Stimulated activated effector memory CD8-positive, alpha-beta T cell treated with anti-CD3 and anti-CD28 coated beads, Interleukin-12 subunit alpha, Interleukin-12 subunit beta, amount 100 ng/mL, for 72 hours (primary cell): ENCODE data around the gene KCNJ2.
A peak's percentile ranks its signal among the peaks of the same experiment; 100 is the strongest.

ENCODE experiments used
- ATAC-seq: fragments of 150-1000 bp; cut with Tn5 transposase; 2 replicates; pipeline ENCODE4 v1.10.0; 2021
- DNase-seq, 2 donors: peaks; one replicate each; pipeline ENCODE4 v3.0.0; 2021 to 2022; ENCODE audit warnings: low spot score in 2 of 2
- H3K27ac Mint-ChIP-seq: one replicate; pipeline ENCODE4 v1.8.0; 2022; ENCODE audit warnings: mild to moderate bottlenecking, mixed read lengths
- H3K36me3 Mint-ChIP-seq: one replicate; pipeline ENCODE4 v1.8.0; 2022; ENCODE audit warnings: mild to moderate bottlenecking, mixed read lengths
- H3K4me1 Mint-ChIP-seq: one replicate; pipeline ENCODE4 v1.8.0; 2022; ENCODE audit warnings: mixed read lengths
- H3K4me3 Mint-ChIP-seq: one replicate; pipeline ENCODE4 v1.8.0; 2022; ENCODE audit warnings: mild to moderate bottlenecking, mixed read lengths
- H3K9me3 Mint-ChIP-seq: one replicate; pipeline ENCODE4 v1.8.0; 2022; ENCODE audit warnings: mixed read lengths

The KCNJ2 gene

DNA sequence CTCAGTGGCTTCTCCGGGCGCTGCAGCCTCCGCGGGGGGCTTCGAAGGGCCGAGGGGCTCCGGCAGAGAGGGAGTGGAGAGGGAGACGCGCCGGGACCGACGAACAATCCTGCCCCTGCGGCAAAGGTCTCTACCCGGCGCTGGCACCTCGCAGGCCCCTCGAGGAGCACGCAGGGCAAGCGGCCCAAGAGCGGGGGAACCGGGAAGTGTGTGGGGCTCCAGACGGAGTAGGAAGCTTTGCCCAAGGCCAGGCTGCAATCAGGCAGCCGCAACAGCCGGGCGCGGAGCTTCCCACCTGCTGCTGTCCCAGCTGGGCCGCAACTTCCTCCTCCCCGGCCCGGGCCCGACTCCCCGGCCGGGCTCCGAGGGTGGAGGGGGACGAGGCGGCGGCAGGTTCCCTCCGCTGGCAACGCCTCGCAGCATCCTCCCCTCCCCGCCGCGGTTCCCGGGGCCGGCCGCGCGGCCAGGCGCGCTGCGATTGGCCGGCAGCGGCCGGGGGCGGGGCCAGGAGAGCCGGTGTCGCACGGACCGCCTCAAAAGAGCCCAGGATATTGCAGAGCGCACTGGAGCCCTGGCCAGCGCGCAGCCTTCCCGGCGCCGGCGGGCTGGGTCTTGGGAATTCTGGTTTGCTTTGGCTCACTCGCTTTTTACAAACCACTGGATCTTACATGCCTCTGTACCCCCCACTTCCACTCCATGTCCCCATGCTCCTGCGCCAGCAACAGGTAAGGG, at the start of gene KCNJ2:
Gene KCNJ2, plus strand, starts transcription at position 556 of the 732 bp plus-strand sequence. CDS start 5,508 bp downstream, outside the sequence.
- peaks cover 15% of the 10 kb centered on the region for H3K4me1 Mint-ChIP-seq
- ATAC-seq: peak; percentile 90
- H3K36me3 Mint-ChIP-seq: no peaks in the 10 kb centered on the region
- no peaks in the 10 kb centered on the region for H3K9me3 Mint-ChIP-seq
- peak; percentile 12 to 53 for DNase-seq
- H3K27ac Mint-ChIP-seq: no peak within 1 kb of the TSS
- H3K4me3 Mint-ChIP-seq: peak within 1 kb of the TSS; percentile 61

- H3K36me3 Mint-ChIP-seq: no peaks in the 10 kb centered on the region
- no peaks in the 10 kb centered on the region for H3K4me1 Mint-ChIP-seq
- ATAC-seq: no peak
- H3K4me3 Mint-ChIP-seq: no peak overlapping the region
- peaks cover 5% of the 10 kb centered on the region for H3K9me3 Mint-ChIP-seq
- no peak for DNase-seq
- H3K27ac Mint-ChIP-seq: no peak overlapping the region
Measured at GRCh38 chr17:70119545-70119944, 49.8 kb upstream of the KCNJ2 start.

- Mint-ChIP-seq H3K36me3 (no peaks in the 10 kb centered on the region), H3K9me3 (peaks cover 5% of the 10 kb centered on the region), H3K27ac (no peak overlapping the region), H3K4me3 (no peak overlapping the region), H3K4me1 (no peaks in the 10 kb centered on the region)
- ATAC-seq (no peak), DNase-seq (no peak)
Measured at GRCh38 chr17:70119983-70120382, 49.3 kb upstream of the KCNJ2 start.

DNA sequence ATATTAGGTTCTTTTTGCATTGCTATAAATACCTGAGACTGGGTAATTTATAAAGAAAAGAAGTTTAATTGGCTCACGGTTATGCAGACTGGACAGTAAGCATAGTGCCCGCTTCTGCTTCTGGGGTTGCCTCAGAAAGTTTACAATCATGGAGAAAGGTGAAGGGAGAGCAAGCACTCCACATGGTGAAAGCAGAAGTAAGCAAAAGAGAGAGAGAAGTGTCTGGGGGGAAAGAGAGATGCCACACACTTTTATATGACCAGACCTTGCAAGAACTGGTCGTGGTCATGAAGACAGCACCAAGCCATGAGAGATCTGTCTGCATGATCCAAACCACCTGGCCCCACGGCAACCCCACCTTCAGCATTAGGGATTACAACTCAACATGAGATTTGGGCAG, 48.9 kb upstream of the KCNJ2 start:
- Mint-ChIP-seq H3K4me1 (no peaks in the 10 kb centered on the region), H3K9me3 (peaks cover 5% of the 10 kb centered on the region), H3K4me3 (no peak overlapping the region), H3K27ac (no peak overlapping the region), H3K36me3 (no peaks in the 10 kb centered on the region)
- DNase-seq (no peak), ATAC-seq (no peak)

DNA sequence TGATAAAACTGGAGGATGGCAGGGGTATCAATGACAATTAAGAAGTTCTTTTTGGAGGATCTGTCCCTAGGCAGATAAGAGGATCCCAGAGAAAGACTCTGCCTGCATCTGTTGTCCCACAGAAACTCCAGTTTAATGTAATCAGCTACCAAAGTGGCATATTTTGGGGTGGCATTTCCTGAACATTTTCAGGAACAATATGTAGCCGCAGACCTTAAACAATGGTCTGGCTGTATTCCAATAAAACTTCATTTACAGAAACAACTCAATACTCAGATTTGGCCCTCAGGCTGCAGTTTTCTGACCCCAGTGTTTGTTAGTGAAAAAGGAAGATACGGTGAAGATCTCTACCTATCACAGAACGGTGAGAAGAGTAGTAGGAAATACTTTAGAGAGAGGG, 48.2 kb upstream of the KCNJ2 start:
- Mint-ChIP-seq H3K27ac (no peak overlapping the region), H3K4me1 (no peaks in the 10 kb centered on the region), H3K36me3 (no peaks in the 10 kb centered on the region), H3K4me3 (no peak overlapping the region), H3K9me3 (peaks cover 5% of the 10 kb centered on the region)
- DNase-seq (no peak), ATAC-seq (no peak)

DNA sequence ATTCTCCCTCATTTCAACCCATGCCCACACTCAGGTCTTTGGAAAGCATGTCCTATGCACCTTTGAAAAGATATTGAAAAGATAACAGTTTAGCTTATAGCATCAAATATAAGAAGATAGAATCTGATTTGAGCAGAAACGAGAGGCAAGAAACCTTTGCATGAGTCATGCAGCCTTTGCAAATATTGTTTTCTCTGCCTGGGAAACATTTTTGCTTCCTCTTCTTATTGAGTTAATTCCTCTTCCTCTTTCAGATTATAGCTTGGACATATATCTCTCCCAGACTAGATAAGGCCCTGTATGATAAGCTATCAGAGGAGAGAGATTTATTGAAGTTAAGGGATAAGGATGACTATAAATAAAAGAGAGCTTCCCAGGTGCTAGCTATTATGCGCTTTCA, 46.1 kb upstream of the KCNJ2 start:
- Mint-ChIP-seq H3K4me3 (no peak overlapping the region), H3K36me3 (no peaks in the 10 kb centered on the region), H3K4me1 (no peaks in the 10 kb centered on the region), H3K9me3 (peaks cover 5% of the 10 kb centered on the region), H3K27ac (no peak overlapping the region)
- ATAC-seq (no peak), DNase-seq (no peak)

DNA sequence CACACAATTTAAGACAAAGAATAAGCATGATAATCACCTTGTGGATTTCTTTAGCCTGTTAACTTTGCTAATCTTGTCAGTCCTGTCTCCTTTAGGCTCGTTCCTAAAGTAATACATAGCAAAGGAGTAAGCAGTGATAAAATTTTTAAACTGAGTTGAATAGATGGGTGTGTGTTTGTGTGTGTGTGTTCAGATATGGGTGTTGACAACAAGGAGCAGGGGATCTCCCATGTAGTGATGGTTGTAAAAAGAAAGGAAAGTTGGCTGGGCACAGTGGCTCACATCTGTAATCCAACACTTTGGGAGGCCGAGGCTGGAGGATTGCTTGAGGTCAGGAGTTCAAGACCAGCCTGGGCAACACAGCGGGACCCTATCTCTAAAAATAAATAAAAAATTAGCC, 44.6 kb upstream of the KCNJ2 start:
- no peaks in the 10 kb centered on the region for H3K4me1 Mint-ChIP-seq
- DNase-seq: no peak
- no peak for ATAC-seq
- H3K9me3 Mint-ChIP-seq: peaks cover 5% of the 10 kb centered on the region
- H3K4me3 Mint-ChIP-seq: no peak overlapping the region
- no peaks in the 10 kb centered on the region for H3K36me3 Mint-ChIP-seq
- no peak overlapping the region for H3K27ac Mint-ChIP-seq

- ATAC-seq (no peak), DNase-seq (no peak)
- H3K27ac Mint-ChIP-seq: no peak overlapping the region
Measured at GRCh38 chr17:70127221-70127873, 42.0 kb upstream of the KCNJ2 start.

GRCh38 chr17:70128727-70129238, 40.5 kb upstream of the KCNJ2 start:
- no peak overlapping the region for H3K27ac Mint-ChIP-seq
- no peaks in the 10 kb centered on the region for H3K36me3 Mint-ChIP-seq

More at GRCh38 chr17:70127221-70127873, 42.0 kb upstream of the KCNJ2 start:
- H3K4me1 Mint-ChIP-seq: no peaks in the 10 kb centered on the region
- H3K36me3 Mint-ChIP-seq: no peaks in the 10 kb centered on the region
- no peak overlapping the region for H3K4me3 Mint-ChIP-seq
- no peaks in the 10 kb centered on the region for H3K9me3 Mint-ChIP-seq

GRCh38 chr17:70130289-70130688, 39.0 kb upstream of the KCNJ2 start:
- ATAC-seq (no peak), DNase-seq (no peak)
- H3K4me3 Mint-ChIP-seq: no peak overlapping the region
- H3K27ac Mint-ChIP-seq: no peak overlapping the region
- H3K9me3 Mint-ChIP-seq: no peaks in the 10 kb centered on the region
- H3K4me1 Mint-ChIP-seq: no peaks in the 10 kb centered on the region
- H3K36me3 Mint-ChIP-seq: no peaks in the 10 kb centered on the region

More at GRCh38 chr17:70128727-70129238, 40.5 kb upstream of the KCNJ2 start:
- no peak for ATAC-seq
- Mint-ChIP-seq H3K4me1 (no peaks in the 10 kb centered on the region), H3K9me3 (no peaks in the 10 kb centered on the region), H3K4me3 (no peak overlapping the region)
- DNase-seq: no peak

DNA sequence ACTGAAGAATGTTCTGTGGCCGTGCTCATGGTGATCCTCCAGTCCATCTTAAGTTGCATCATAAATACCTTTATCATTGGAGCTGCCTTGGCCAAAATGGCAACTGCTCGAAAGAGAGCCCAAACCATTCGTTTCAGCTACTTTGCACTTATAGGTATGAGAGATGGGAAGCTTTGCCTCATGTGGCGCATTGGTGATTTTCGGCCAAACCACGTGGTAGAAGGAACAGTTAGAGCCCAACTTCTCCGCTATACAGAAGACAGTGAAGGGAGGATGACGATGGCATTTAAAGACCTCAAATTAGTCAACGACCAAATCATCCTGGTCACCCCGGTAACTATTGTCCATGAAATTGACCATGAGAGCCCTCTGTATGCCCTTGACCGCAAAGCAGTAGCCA, 36.8 kb upstream of the KCNJ2 start:
- Mint-ChIP-seq H3K4me3 (no peak overlapping the region), H3K4me1 (peaks cover 8% of the 10 kb centered on the region), H3K36me3 (no peaks in the 10 kb centered on the region), H3K27ac (no peak overlapping the region), H3K9me3 (no peaks in the 10 kb centered on the region)
- ATAC-seq (no peak), DNase-seq (no peak)

DNA sequence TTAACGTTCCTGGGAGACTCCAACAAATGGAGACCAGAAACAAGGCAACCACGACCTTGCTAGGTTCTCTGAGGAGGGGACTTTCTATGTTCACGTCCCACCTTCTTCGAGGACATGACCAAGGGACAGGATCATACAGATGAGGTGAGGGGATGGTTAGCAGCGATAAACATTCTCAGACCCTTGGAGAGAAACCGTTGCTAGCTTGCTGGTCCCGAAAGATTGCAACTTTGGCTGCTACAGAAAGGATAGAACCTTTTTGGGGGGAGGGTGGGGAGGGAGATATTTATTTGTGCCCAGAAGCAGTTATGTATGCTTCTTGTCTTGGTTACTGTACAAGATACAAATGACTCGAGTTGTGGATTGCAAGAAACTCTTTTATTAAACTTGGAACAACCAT, 35.3 kb upstream of the KCNJ2 start:
- DNase-seq: no peak
- H3K4me3 Mint-ChIP-seq: no peak overlapping the region
- H3K9me3 Mint-ChIP-seq: no peaks in the 10 kb centered on the region
- H3K4me1 Mint-ChIP-seq: peaks cover 9% of the 10 kb centered on the region
- no peaks in the 10 kb centered on the region for H3K36me3 Mint-ChIP-seq
- H3K27ac Mint-ChIP-seq: no peak overlapping the region
- no peak for ATAC-seq

- Mint-ChIP-seq H3K4me1 (peaks cover 9% of the 10 kb centered on the region), H3K36me3 (no peaks in the 10 kb centered on the region), H3K4me3 (no peak overlapping the region), H3K27ac (no peak overlapping the region), H3K9me3 (no peaks in the 10 kb centered on the region)
- DNase-seq (no peak), ATAC-seq (no peak)
Measured at GRCh38 chr17:70134777-70135176, 34.6 kb upstream of the KCNJ2 start.

DNA sequence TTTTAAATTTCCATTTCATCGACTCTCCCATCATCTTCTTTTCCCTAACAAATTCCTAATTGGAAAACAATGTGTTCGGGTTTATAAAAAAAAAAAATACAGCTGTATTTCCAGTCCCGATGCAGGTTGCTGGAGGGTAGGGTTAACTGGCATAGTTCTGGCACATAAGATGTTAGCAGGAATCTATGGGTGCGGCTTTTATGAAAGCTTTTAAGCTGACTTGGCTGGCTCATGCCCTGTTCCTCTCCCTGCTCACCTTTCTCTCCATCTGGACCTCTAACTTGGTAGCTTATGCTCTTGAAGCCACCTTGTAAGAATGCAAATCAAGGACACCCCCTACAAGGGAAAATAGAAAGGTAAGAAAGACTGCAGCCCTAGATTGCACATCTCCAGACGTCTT, 33.2 kb upstream of the KCNJ2 start:
- DNase-seq: no peak
- Mint-ChIP-seq H3K36me3 (no peaks in the 10 kb centered on the region), H3K27ac (no peak overlapping the region), H3K4me3 (no peak overlapping the region), H3K9me3 (no peaks in the 10 kb centered on the region), H3K4me1 (peaks cover 9% of the 10 kb centered on the region)
- ATAC-seq: no peak

DNA sequence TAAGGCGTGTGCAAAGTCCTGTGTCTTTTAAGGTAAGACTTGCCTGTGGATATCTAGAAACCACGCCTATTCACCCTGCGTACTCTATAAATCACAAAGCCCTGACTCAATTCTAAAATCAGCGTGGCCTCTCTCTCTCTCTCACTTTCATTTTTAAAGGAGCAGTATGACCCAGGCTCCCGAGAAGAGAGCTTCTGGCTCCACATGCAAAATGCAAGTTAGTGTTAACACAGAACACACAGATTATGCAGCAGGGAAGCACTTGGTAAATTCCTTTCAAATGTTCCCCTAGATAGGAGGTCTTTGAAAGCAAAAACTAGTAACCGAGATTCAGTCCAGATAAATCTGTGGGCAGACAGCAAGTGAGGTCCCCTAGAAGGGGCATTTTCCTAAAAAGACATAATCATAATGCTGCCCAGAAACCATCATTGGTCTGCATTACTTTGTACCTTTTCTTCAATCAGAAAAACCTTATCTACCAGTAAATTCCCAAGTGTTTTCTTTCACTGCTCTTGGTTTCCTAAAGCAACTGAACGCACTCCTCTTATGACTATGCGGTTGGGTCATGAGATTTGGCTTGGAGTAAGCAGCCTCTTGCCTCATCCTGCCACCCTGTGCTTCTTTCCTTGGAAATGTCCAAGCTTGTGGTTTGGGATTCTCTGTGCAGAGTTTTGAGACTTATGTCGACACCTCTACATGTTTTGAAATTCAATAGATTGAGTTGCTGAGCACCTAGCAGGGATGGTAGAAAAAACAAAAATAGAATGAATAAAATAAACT, 31.7 kb upstream of the KCNJ2 start:
- no peak overlapping the region for H3K27ac Mint-ChIP-seq
- DNase-seq (peak; percentile 5 to 53), ATAC-seq (peak; percentile 97)
- no peaks in the 10 kb centered on the region for H3K36me3 Mint-ChIP-seq
- H3K9me3 Mint-ChIP-seq: no peaks in the 10 kb centered on the region
- no peak overlapping the region for H3K4me3 Mint-ChIP-seq
- peaks cover 9% of the 10 kb centered on the region for H3K4me1 Mint-ChIP-seq
